Thyroid gland (tissue), 4 donors: ENCODE data around the gene COL25A1. TPM values are rescaled to one million over a fixed set of nuclear protein-coding genes. Genes with fewer than 3 reads are reported as not detected.

ENCODE experiments used
- DNase-seq, 2 donors: peaks; one replicate each; pipeline ENCODE4 v3.0.0-alpha.2; 2019
- H3K27ac ChIP-seq, 3 donors: fragments of 200-600 bp; sonication (generic); 1 replicate in 2 of 3; 2 replicates in 1 of 3; pipeline ENCODE4 v1.5.1; 2016 to 2019; ENCODE audit warnings: mild to moderate bottlenecking in 1 of 3, moderate library complexity in 1 of 3
- H3K27me3 ChIP-seq: fragments of 200-600 bp; sonication (generic); one replicate; pipeline ENCODE4 v1.5.1; 2019
- H3K36me3 ChIP-seq, 2 donors: fragments of 200-600 bp; sonication (generic); one replicate each; pipeline ENCODE4 v1.5.1; 2016 to 2019
- H3K4me1 ChIP-seq, 2 donors: fragments of 200-600 bp; sonication (generic); one replicate each; pipeline ENCODE4 v1.5.1; 2017 to 2019
- H3K4me3 ChIP-seq, 3 donors: fragments of 200-600 bp; sonication (generic); replicated peaks in 1 of 3; 1 replicate in 2 of 3; 2 replicates in 1 of 3; pipeline ENCODE4 v1.5.1; 2016; ENCODE audit warnings: mild to moderate bottlenecking in 1 of 3
- H3K9me3 ChIP-seq: fragments of 200-600 bp; sonication (generic); one replicate; pipeline ENCODE4 v1.5.1; 2017
- POLR2A ChIP-seq, 2 donors: fragments of 450-650 bp; IDR thresholded peaks; one replicate each; pipeline ENCODE4 v1.6.1; 2017; ENCODE audit warnings: antibody characterized with exemption in 2 of 2, mild to moderate bottlenecking in 2 of 2, moderate library complexity in 1 of 2
- WGBS, 2 donors: methylation state at CpG; one replicate each; pipeline ENCODE4 v1.1.5; 2017; 5-methylcytosine and 5-hydroxymethylcytosine counted together
- intact Hi-C: fragments of 100-400 bp; cut with DNase I; formaldehyde crosslinking; loops from one replicate; pipeline ENCODE4 v1.15.1; 2023
- total RNA-seq, 4 donors: library from RNA; depleted of rRNA; stranded (reverse); fragments of >200 nt; gene quantifications; one replicate each; pipeline ENCODE4 v1.2.3, GENCODE V29; 2016
- TF ChIP-seq, protein P1 (sequence below), 6 experiments: fragments of 200-600 bp in 3 of 6; fragments of 450-650 bp in 3 of 6; sonication (generic) in 3 of 6; IDR thresholded peaks; one replicate each; pipeline ENCODE4 v1.5.1; 2016 to 2019; ENCODE audit warnings: antibody characterized with exemption in 6 of 6, mild to moderate bottlenecking in 2 of 6, inconsistent platforms in 1 of 6, moderate library complexity in 1 of 6

The COL25A1 gene
- total RNA-seq, 4 donors from 2014 or later: 5.5 to 21.0 (median 7.1) TPM

DNA sequence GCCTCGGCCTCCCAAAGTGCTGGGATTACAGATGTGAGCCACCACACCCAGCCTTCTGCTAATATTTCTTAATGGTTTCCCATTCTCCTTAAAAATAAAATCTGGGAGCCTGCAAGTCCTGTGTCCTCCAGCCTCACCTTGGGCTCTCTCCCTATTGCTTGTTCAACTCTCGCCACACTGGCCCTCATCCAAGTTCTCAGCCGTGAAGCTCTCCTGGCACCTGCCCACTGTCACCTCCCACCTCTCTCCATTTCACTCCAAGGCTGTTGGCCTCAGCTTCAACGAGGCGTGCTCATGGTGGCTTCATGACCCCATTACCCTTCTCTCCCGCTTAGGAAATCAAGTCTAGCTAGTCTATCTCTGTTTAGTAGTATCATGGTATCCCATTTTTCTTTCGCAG, 530.1 kb downstream of the COL25A1 start:
- Histone ChIP-seq H3K27me3 (no peaks in the 10 kb centered on the region), H3K36me3 (no peaks in the 10 kb centered on the region), H3K27ac (no peak overlapping the region), H3K4me3 (no peak overlapping the region), H3K4me1 (peaks cover 0 to 8% of the 10 kb centered on the region in 2 donors), H3K9me3 (no peaks in the 10 kb centered on the region)
- peak; percentile 72 to 83 for DNase-seq
- no peak for TF ChIP-seq POLR2A (IDR thresholded peaks at IDR 0.05)
- TF ChIP-seq, protein P1, sequence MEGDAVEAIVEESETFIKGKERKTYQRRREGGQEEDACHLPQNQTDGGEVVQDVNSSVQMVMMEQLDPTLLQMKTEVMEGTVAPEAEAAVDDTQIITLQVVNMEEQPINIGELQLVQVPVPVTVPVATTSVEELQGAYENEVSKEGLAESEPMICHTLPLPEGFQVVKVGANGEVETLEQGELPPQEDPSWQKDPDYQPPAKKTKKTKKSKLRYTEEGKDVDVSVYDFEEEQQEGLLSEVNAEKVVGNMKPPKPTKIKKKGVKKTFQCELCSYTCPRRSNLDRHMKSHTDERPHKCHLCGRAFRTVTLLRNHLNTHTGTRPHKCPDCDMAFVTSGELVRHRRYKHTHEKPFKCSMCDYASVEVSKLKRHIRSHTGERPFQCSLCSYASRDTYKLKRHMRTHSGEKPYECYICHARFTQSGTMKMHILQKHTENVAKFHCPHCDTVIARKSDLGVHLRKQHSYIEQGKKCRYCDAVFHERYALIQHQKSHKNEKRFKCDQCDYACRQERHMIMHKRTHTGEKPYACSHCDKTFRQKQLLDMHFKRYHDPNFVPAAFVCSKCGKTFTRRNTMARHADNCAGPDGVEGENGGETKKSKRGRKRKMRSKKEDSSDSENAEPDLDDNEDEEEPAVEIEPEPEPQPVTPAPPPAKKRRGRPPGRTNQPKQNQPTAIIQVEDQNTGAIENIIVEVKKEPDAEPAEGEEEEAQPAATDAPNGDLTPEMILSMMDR (IDR thresholded peaks at IDR 0.05): no peak
- intact Hi-C loops: no loop called here
- WGBS, 2 donors: 58 to 71% methylated on average over 7 of the region's 7 CpGs

DNA sequence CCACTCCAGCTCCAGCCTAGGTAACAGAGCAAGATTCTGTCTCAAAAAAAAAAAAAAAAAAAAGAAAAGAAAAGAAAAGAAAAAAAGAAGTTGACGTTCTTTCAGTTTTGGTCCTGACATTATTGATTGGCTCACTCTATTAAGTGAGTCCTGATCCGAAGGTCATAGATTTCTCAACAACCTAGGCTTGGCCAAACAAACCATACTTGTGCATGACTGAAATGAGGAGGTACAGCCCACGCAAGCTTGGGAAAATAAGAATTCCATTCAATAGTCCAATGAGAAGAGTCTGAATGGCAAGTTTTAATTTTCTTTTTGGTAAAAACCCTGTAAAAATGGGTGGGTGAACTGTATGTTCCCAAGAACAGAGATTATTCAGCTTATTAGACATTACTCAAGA, 536.4 kb downstream of the COL25A1 start:
- intact Hi-C loops: no loop called here
- Histone ChIP-seq H3K9me3 (no peaks in the 10 kb centered on the region), H3K27me3 (no peaks in the 10 kb centered on the region), H3K36me3 (no peaks in the 10 kb centered on the region), H3K27ac (no peak overlapping the region), H3K4me3 (no peak overlapping the region), H3K4me1 (peaks cover 0 to 9% of the 10 kb centered on the region in 2 donors)
- 90 to 92% methylated on average over 3 of the region's 3 CpGs for WGBS, 2 donors
- TF ChIP-seq POLR2A (IDR thresholded peaks at IDR 0.05): no peak
- TF ChIP-seq, protein P1 (IDR thresholded peaks at IDR 0.05): no peak
- DNase-seq: no peak

DNA sequence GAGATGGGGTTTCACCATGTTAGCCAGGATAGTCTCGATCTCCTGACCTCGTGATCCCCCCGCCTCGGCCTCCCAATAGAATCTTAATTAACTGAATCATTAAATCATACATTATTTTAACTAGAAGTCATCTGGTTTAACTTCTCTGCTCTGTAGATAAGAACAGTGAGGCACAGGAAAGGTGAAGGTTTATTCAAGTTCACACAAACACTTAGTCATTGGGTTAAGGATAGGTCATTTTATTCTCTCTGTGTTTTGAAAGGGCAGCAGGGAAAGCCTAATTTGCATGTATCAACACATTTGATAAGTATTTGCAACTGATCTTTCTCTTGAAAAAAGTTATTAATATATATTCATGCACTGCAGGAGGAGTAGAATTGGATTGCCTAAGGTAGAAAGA, 538.5 kb downstream of the COL25A1 start:
- Histone ChIP-seq H3K9me3 (no peaks in the 10 kb centered on the region), H3K27ac (no peak overlapping the region), H3K4me3 (no peak overlapping the region), H3K36me3 (no peaks in the 10 kb centered on the region), H3K27me3 (no peaks in the 10 kb centered on the region), H3K4me1 (peaks cover 0 to 9% of the 10 kb centered on the region in 2 donors)
- no peak for TF ChIP-seq POLR2A (IDR thresholded peaks at IDR 0.05)
- TF ChIP-seq, protein P1 (IDR thresholded peaks at IDR 0.05): no peak
- no peak for DNase-seq
- WGBS, 2 donors: 95% methylated on average over 4 of the region's 4 CpGs
- intact Hi-C loops: no loop called here

DNA sequence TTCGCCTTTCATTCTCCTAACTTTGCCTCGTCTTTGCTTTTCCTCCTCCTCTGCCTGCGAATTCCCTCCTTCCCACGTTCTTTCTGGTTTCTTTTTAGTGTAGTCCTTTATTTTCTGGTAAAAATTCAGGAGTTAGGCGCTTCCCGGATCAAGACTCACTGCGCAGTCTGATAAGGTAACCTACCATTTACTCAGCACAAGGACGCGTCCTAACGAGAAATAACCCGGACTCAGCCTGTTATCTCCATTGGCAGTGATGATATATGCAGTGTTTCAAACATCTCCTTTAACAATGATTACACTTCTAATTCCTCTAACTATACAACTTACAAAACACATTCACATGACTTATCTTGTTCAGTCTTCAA, 539.2 kb downstream of the COL25A1 start:
- peak overlapping the region in 1 of 3 donors; percentile 50 for H3K27ac ChIP-seq
- no peak for DNase-seq
- H3K36me3 ChIP-seq: no peaks in the 10 kb centered on the region
- intact Hi-C loops: no loop called here
- peaks cover 0 to 9% of the 10 kb centered on the region in 2 donors for H3K4me1 ChIP-seq
- no peaks in the 10 kb centered on the region for H3K9me3 ChIP-seq
- H3K4me3 ChIP-seq: peak overlapping the region; percentile 46 to 79 (median 47)
- no peak for TF ChIP-seq POLR2A (IDR thresholded peaks at IDR 0.05)
- TF ChIP-seq, protein P1 (IDR thresholded peaks at IDR 0.05): no peak
- WGBS, 2 donors: 29 to 42% methylated on average over 11 of the region's 11 CpGs
- no peaks in the 10 kb centered on the region for H3K27me3 ChIP-seq

DNA sequence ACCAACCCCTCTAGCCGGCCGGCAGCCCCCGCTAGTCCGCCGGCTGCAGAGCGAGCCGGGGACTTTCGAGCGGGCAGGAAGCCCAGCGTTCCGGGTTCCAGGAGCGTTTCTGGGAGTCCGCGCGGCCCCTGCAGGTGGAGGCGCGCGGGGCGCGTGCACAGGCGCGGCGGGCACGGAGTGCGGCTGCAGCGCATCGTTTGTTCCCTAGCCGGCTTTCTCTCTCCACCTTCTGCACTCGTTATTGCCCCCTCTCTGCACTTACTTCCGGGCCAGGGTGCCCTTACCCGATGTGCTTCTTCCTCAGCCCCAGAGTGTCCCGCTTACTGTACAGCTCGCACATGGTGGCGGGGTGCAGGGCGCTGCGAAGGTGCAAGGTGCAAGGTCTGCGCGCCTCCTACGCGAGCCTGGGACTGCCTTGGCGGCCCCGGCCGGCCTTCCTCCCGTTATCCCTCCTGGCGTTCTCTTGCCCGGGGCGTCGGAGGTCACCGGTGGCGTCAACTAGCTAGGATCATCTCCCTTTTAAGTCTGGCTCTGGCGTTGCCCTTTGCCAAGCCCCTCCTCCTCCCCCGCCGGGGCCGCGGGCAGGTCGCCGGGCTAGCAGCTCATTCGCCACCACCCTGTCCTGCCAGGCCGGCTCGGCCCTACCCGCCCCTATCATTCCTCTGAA, 539.8 kb downstream of the COL25A1 start, which contains the start of gene ETNPPL:
TSS of gene ETNPPL (minus strand) at position 495 of the 667 bp plus-strand sequence. CDS start at position 340, 155 bp downstream.
- no peaks in the 10 kb centered on the region for H3K9me3 ChIP-seq
- H3K27me3 ChIP-seq: no peaks in the 10 kb centered on the region
- H3K27ac ChIP-seq: peak within 1 kb of the TSS in 1 of 3 donors; percentile 50
- H3K36me3 ChIP-seq: no peaks in the 10 kb centered on the region
- no peak for TF ChIP-seq POLR2A (IDR thresholded peaks at IDR 0.05)
- TF ChIP-seq, protein P1 (IDR thresholded peaks at IDR 0.05): peak in 1 of 6 experiments; percentile 16
- H3K4me1 ChIP-seq: peaks cover 0 to 9% of the 10 kb centered on the region in 2 donors
- intact Hi-C loops: no loop called here
- WGBS, 2 donors: 1 to 2% methylated on average over 32 to 36 of the region's 61 CpGs
- peak within 1 kb of the TSS; percentile 46 to 79 (median 47) for H3K4me3 ChIP-seq
- peak; percentile 19 to 37 for DNase-seq
